ENCODE results near the gene ZNF346.

The ZNF346 gene

GRCh38 chr5:177095088-177095669 lies 72.7 kb downstream of the ZNF346 start:
- DNase-seq (ENCODE audit: low spot score): no peak

- DNase-seq (ENCODE audit: low spot score): no peak
Observed at GRCh38 chr5:177096162-177097015, 73.9 kb downstream of the ZNF346 start.

GRCh38 chr5:177097016-177097985 lies 74.8 kb downstream of the ZNF346 start:
- no peak for DNase-seq (ENCODE audit: low spot score)

- DNase-seq (ENCODE audit: low spot score): no peak
Observed at GRCh38 chr5:177098120-177098469, 75.6 kb downstream of the ZNF346 start.

GRCh38 chr5:177098470-177099141 lies 76.1 kb downstream of the ZNF346 start:
- no peak for DNase-seq (ENCODE audit: low spot score)

GRCh38 chr5:177099422-177100093 lies 77.1 kb downstream of the ZNF346 start:
- no peak for DNase-seq (ENCODE audit: low spot score)

GRCh38 chr5:177100714-177101121 lies 78.2 kb downstream of the ZNF346 start:
- no peak for DNase-seq (ENCODE audit: low spot score)

- no peak for DNase-seq (ENCODE audit: low spot score)
Observed at GRCh38 chr5:177103523-177104253, 81.2 kb downstream of the ZNF346 start.

GRCh38 chr5:177105691-177106476 lies 83.4 kb downstream of the ZNF346 start:
- no peak for DNase-seq (ENCODE audit: low spot score)

GRCh38 chr5:177107159-177107558 lies 84.7 kb downstream of the ZNF346 start:
- DNase-seq (ENCODE audit: low spot score): no peak

- no peak for DNase-seq (ENCODE audit: low spot score)
Observed at GRCh38 chr5:177109810-177110209, 87.3 kb downstream of the ZNF346 start.

GRCh38 chr5:177111720-177112394 lies 89.4 kb downstream of the ZNF346 start:
- DNase-seq (ENCODE audit: low spot score): peak; percentile 89

- DNase-seq (ENCODE audit: low spot score): no peak
Observed at GRCh38 chr5:177112589-177113220, 90.2 kb downstream of the ZNF346 start.

- DNase-seq (ENCODE audit: low spot score): peak; percentile 91
Observed at GRCh38 chr5:177113566-177114424, 91.3 kb downstream of the ZNF346 start.

GRCh38 chr5:177116631-177117373 lies 94.3 kb downstream of the ZNF346 start:
- DNase-seq (ENCODE audit: low spot score): no peak

- no peak for DNase-seq (ENCODE audit: low spot score)
Observed at GRCh38 chr5:177117441-177118045, 95.0 kb downstream of the ZNF346 start.

- no peak for DNase-seq (ENCODE audit: low spot score)
Observed at GRCh38 chr5:177122566-177122965, 100.1 kb downstream of the ZNF346 start.

Data from HuH-7.5 (cell line).